Left ventricle myocardium inferior (tissue), 1 donor: ENCODE results near the gene MESP2. TPM values are rescaled to one million over a fixed set of nuclear protein-coding genes. Genes with fewer than 3 reads are reported as not detected.

Experiments
- DNase-seq: peaks from one replicate; pipeline ENCODE4 v3.0.0-alpha.2; 2020
- H3K27ac ChIP-seq: fragments of 200-600 bp; replicated peaks from 2 replicates; pipeline ENCODE4 v1.8.0; 2021
- H3K27me3 ChIP-seq: fragments of 200-600 bp; 2 replicates; pipeline ENCODE4 v1.8.0; 2021; ENCODE audit warnings: low read depth
- H3K36me3 ChIP-seq: fragments of 200-600 bp; 2 replicates; pipeline ENCODE4 v1.8.0; 2021
- H3K4me1 ChIP-seq: fragments of 200-600 bp; 2 replicates; pipeline ENCODE4 v1.8.0; 2021
- H3K4me3 ChIP-seq: fragments of 200-600 bp; 2 replicates; pipeline ENCODE4 v1.8.0; 2021; ENCODE audit warnings: mild to moderate bottlenecking, moderate library complexity
- H3K9me3 ChIP-seq: fragments of 200-600 bp; replicated peaks from 2 replicates; pipeline ENCODE4 v1.8.0; 2021
- CTCF ChIP-seq: fragments of 200-600 bp; IDR thresholded peaks from 2 replicates; pipeline ENCODE4 v1.8.0; 2021; ENCODE audit warnings: antibody characterized with exemption, mild to moderate bottlenecking, borderline replicate concordance
- intact Hi-C: fragments of 100-400 bp; cut with micrococcal nuclease; formaldehyde crosslinking; loops from one replicate; pipeline ENCODE4 v1.11.0; 2022
- total RNA-seq: library from RNA; stranded (reverse); fragmentation: NEBNext Ultra II Directional; extraction: Animal tissue kit (Norgen Biotek cat#: 25700); gene quantifications from one replicate; pipeline ENCODE4 v1.2.1, GENCODE V29; 2021
- donor health status: DM: no; HTN: yes; CAD: no; lungs with severe emphysema.

Gene MESP2
- total RNA-seq, 1 donor from 2014 or later = 0.27 TPM

DNA sequence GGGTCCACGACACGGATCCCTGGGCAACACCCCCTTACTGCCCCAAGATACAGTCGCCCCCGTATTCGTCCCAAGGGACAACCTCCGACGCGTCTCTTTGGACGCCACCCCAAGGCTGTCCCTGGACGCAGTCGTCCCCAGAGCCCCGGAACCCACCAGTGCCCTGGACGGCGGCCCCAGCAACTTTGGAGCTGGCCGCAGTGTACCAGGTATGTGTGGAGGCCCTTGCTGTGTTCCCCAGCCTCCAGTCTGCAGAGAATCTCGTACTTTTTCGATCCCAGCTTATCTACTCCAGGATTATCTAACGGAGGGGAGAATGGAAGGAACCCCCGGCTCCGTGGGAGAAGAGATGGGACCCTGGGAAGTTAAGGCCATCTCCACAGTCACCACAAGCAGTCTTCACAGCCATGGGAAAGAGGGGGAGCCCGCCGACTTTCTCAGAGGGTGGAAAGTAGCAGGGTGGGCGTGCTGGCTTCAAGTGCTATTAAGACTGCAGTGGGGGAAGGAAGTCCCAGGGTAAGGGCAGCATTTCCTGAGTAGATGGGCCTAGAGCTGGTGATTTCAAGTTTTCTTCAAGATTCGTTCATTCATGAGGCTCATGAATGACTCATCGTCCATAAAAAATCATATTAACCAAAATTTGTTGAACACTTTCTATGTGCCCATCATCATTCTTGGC is 1.1 kb downstream of the MESP2 start:
- Histone ChIP-seq H3K4me1 (peaks cover 15% of the 10 kb centered on the region), H3K27ac (peak overlapping the region; percentile 58), H3K27me3 (no peaks in the 10 kb centered on the region), H3K4me3 (peak overlapping the region; percentile 66), H3K9me3 (no peaks in the 10 kb centered on the region), H3K36me3 (no peaks in the 10 kb centered on the region)
- TF ChIP-seq CTCF = no peak
- DNase-seq = no peak
- intact Hi-C loops = no loop called here

- Histone ChIP-seq H3K4me1 (peaks cover 15% of the 10 kb centered on the region), H3K4me3 (no peak overlapping the region), H3K27me3 (no peaks in the 10 kb centered on the region), H3K27ac (no peak overlapping the region), H3K9me3 (no peaks in the 10 kb centered on the region), H3K36me3 (no peaks in the 10 kb centered on the region)
- no peak for DNase-seq
- intact Hi-C loops = no loop called here
- no peak for TF ChIP-seq CTCF
Observed at GRCh38 chr15:89777782-89778380, 1.7 kb downstream of the MESP2 start.

DNA sequence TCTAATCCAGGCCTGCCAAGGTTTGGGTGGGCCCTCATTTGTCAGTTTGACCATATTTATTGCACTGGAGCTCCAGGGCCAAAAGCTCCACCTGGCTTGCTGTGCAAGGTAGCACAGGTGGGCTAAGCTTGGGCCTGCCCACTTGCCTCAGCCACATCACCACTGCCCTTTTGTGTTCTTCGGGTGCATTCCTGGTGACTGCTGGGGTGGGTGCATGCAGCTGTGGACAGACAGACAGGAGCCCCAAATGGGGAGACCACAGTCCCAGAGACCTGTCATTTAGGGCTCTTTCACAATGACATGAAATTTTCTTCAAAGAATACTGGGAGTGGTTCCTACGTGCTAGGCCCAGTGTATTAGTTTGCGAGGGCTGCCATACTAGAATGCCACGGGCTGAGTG is 2.7 kb downstream of the MESP2 start:
- Histone ChIP-seq H3K4me3 (no peak overlapping the region), H3K36me3 (no peaks in the 10 kb centered on the region), H3K27me3 (no peaks in the 10 kb centered on the region), H3K9me3 (no peaks in the 10 kb centered on the region), H3K4me1 (peaks cover 15% of the 10 kb centered on the region), H3K27ac (no peak overlapping the region)
- TF ChIP-seq CTCF = no peak
- intact Hi-C loops = no loop called here
- DNase-seq = no peak

DNA sequence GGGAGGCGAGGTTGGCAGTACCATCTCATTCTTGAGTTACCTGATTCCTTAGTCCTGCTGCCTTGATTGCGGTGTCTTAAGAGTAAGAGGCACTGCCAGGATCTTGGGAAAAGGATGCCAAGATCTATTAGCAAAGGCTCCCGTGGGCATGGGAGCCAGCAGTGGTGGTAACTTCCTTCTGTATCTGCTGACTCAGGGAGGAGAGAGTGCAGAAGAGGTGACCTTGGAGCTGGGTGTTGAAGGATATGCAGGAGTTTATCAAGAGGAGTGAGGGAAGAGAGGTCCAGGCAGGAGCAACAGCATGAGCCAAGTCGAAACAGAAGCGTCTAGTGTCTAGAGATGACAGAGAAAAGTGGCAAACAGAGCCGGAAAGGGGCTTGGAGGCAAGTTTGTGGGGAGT is 4.5 kb downstream of the MESP2 start:
- Histone ChIP-seq H3K27me3 (no peaks in the 10 kb centered on the region), H3K27ac (no peak overlapping the region), H3K4me1 (peaks cover 15% of the 10 kb centered on the region), H3K4me3 (no peak overlapping the region), H3K9me3 (no peaks in the 10 kb centered on the region), H3K36me3 (no peaks in the 10 kb centered on the region)
- TF ChIP-seq CTCF = no peak
- no peak for DNase-seq
- intact Hi-C loops = no loop called here

- H3K9me3 ChIP-seq = no peaks in the 10 kb centered on the region
- no peak overlapping the region for H3K27ac ChIP-seq
- no peaks in the 10 kb centered on the region for H3K36me3 ChIP-seq
- intact Hi-C loops = no loop called here
- H3K27me3 ChIP-seq = no peaks in the 10 kb centered on the region
- no peak for DNase-seq
- H3K4me3 ChIP-seq = no peak overlapping the region
- TF ChIP-seq CTCF = no peak
- H3K4me1 ChIP-seq = peaks cover 11% of the 10 kb centered on the region
Observed at GRCh38 chr15:89781055-89781454, 4.9 kb downstream of the MESP2 start.
